Measurements from ENCODE around the gene VWF.

DNA sequence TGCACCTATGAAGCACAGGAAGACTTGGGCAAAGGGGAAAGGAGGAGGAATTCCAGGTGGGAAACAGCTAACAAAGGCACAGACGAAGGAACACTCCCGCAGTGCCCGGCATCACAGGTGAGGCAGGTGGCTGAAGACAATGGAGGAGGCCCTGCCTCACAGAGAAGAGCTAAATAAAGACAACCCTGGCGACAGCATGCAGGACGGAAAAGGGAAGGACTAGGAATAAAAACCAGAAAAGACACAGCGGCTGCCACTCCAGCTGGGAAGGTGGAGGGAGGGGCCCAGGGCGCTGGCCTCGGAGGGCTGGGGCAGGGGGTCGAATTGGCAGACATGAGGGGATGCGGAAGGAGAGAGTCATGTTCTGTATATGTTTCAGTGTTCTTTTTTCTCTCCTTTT, 136.4 kb downstream of the VWF start:
- no peak for TF ChIP-seq EZH2 (IDR thresholded peaks at IDR 0.05; ENCODE audit: borderline replicate concordance, insufficient read depth, low read depth, low read length, poor library complexity, severe bottlenecking)
- TF ChIP-seq, protein P1, sequence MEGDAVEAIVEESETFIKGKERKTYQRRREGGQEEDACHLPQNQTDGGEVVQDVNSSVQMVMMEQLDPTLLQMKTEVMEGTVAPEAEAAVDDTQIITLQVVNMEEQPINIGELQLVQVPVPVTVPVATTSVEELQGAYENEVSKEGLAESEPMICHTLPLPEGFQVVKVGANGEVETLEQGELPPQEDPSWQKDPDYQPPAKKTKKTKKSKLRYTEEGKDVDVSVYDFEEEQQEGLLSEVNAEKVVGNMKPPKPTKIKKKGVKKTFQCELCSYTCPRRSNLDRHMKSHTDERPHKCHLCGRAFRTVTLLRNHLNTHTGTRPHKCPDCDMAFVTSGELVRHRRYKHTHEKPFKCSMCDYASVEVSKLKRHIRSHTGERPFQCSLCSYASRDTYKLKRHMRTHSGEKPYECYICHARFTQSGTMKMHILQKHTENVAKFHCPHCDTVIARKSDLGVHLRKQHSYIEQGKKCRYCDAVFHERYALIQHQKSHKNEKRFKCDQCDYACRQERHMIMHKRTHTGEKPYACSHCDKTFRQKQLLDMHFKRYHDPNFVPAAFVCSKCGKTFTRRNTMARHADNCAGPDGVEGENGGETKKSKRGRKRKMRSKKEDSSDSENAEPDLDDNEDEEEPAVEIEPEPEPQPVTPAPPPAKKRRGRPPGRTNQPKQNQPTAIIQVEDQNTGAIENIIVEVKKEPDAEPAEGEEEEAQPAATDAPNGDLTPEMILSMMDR (IDR thresholded peaks at IDR 0.05), result no peak
